ENCODE data around the gene RGP1.

The RGP1 gene

DNA sequence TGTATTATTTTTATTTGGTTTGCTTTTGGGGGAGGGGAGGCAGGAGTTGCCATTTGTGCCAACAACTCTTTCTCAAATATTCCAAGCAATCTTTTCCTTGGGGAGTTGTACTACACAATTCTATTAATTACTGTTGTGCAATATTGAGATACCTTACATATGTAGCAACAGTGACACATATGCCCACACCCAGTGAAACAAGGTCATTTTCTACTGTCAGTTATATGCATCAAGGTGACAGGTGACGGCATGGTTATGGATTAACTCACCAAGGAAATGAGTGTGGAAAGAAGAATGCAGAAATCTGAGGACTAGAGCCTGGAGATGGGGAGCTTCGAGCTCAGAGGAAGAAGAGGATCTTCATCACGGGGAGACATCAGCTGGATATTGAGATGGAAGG is 22.9 kb downstream of the RGP1 start:
- DNase-seq (ENCODE audit: low read depth): no peak

DNA sequence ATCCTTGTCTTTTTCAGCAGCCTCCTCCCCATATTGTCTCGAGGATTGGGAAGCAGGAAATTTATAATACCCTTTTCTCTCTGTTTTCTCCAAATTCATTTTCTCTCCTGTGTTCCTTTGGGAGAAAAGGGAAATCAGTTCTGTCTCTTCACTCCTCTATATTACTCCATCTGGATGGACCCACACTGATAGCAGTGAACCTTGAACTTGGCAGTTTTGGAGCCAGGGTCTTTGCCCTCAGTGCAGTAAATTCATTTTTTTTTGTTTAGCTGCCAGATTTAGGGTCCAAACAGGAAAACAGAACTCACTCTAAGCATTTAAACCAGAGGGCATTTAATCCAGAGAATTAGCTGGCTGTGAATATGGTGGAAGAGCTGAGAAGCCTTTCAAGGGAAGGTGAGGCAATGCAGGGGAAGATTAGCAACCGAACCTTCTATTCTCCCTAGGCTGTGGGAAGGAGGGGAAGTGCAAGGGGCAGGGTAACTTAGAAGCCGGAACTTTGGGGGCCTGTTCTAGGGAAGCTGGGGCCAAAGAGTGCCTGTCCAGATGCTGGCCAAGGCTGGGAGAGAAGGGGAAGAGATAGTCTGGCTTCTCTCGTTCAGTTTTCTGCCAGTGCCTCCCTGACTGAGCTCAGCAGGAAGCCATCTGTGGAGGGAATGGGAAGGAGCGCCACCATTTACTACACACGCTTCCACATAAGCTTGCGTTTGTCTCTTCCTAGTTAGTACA is 26.0 kb downstream of the RGP1 start:
- DNase-seq (ENCODE audit: low read depth): no peak

DNA sequence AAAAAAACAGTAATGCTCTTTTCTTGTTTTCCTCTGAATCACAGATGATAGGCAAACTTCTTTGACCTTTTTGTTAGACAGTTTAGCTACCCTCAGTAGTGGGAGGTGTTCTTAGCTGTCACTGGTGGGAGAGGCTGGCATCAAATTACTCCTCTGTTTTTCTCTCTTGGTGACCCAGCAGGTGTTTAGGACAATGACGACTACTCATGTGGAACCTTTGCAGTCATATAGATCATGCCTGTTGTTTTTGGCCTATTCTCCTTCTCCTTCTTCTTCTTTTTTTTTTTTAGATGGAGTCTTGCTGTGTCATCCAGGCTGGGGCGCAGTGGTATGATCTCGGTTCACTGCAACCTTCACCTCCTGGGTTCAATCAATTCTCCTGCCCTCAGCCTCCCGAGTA is 26.9 kb downstream of the RGP1 start:
- no peak for DNase-seq (ENCODE audit: low read depth)

DNA sequence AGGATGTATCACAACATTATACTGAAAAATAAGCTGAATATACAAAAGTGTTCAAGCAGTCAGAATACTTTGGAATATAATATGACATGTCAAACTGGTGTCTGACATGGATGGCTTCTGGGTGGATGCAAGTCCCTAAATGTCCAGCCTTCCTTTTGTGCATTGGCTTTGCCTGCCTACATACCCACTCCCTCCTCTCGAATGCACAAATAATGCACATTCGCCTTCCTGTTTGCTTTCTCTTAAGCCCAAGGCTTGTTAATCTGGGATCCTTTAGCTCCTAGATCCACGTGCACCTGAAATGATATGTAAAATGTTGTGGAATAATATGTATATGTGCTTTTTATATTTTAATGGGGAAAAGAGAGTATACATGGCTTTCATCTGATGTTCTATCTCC is 29.4 kb downstream of the RGP1 start:
- DNase-seq (ENCODE audit: low read depth): no peak

DNA sequence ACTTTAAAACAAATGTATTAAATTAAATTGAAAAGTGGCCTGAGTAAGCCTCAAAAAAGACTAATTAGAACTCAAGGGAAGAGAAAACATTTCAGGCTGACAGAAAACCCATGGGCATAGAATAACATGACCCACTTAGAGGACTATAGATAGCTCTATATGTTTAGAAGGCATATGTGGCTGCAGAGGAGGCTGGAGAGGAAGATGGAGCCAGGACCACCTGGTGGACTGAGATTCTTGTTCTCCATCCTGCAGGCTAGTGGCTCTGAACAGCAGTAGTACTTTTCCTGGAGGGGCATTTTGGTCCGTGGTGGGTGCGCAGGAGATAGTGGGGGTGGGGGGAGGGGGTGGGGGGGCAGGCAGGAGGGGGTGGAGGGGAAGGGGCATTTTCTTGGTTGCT is 32.0 kb downstream of the RGP1 start:
- DNase-seq (ENCODE audit: low read depth): no peak

DNA sequence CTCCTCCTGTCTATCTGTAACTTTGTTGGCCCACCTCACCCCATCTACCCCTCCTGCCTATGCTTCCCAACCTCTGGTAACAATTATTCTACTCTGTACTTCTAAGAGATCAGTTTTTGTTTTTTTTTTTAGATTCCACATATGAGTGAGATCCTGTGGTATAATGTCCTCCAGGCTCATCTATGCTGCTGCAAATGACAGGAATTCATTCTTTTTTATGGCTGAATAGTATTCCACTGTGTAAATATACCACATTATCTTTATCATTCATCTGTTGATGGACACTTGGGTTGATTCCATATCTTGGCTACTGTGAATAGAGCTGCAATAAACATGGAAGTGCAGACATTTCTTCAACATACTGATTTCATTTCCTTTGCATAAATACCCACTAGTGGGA is 34.3 kb downstream of the RGP1 start:
- DNase-seq (ENCODE audit: low read depth): no peak

DNA sequence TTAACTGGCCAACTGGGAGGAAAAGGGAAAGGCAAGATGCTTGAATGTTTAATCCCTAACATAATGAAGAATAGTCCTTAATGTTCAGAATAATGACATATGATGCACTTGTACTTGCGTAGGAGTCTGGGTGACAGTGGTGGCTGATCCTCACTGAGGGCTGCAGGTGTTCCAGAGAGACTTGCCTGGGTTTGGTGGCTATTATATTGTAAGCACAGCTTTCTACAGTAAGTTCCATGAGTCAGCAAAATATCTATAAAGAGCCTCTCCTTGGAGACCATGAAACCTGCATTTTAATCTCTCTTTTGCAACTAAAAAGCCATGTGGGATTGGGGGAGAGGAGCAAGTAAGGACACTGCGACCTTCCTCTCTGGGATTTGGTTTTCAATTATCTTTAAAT is 40.5 kb downstream of the RGP1 start:
- DNase-seq (ENCODE audit: low read depth): no peak

DNA sequence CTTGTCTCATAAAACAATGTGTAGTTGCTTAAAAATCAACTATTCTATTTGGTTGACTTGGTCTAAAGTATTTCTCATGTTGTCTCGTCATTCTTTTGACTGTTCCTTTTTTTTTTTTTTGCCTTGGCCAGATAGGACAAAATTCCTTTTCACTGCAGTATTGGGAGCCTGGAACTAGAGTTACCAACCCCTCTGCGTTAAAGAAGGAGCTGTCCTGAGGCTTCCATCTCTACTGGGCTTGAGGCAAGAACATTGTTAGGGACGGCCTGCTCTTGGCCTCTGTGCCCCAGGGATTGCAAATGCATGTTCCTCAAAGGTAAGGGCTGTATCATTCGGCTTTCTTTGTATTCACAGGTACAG is 40.9 kb downstream of the RGP1 start:
- no peak for DNase-seq (ENCODE audit: low read depth)

DNA sequence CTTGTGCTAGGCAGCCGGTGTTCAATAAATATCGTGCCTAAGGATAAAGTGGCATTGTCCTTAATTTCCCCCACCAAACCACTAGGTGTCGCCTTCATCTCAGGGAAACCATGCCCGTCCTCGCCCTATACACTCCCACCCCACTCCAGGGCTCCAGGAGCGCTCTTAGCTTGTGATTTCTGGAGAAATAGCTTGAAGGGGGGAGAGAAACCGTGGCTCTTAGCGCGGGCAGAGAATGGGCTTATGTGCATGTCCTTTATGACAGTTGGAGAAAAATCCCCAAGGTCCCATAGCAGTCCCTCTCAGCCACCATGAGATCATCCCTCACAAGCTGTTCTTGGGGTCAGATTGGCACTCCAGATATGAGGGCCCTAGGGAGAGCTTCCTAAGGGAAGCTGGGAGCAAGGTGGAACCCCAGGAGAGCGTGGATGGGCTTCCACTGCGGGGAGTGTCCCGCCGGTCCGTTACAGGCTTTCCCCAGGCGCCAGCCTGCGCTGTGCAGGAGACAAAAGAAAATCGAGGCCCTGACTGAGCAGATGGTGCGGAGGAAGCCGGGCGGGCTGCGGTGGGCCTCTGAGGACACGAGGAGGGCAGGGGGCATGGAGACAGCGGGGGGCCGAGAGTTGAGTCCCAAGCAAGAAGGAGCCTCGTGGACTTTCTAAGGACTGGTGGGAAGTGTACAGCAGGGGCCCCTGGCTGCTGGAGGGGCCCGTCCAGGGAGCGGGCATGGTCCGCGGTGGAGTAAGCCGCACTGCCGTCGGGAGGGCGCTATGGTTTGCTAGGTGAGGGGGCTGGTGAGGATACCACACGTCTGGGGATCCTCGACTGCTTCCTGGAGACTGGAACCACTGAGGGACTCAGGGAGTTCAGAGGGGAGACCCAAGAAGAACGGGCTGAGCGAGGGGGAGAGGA is 41.6 kb downstream of the RGP1 start:
- no peak for DNase-seq (ENCODE audit: low read depth)

DNA sequence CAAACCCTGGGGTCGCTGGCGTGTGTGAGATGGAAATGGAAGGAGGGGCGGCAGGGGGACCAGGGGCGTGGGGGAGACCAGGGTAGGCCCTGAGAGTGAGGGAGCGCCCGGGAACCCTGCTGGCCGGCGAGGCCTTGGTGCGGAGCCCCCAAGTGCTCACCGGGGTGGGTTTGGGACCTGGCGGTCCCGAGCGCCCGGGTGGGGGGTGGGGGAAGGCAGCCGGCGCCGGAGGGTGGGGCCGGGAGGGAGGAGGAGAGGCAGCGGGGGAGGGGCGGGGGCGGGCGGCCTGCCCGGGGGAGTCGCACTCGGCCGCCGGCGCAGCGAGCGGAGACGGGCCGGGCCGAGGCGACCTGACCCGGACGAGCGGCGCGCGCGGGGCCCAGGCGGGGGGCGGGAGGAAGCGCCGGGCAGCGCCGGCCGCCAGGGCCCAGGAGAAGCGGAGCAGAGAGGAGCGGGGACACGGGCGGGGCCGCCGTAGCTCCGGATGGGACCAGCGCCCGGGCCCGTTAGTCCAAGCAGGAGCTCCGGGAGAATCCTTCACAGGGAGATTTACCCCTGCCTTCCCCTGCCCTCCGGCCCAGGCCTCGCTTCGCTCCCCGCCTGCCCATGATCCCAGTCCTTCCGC is 42.3 kb downstream of the RGP1 start, which contains the start of gene NPR2:
TSS of gene NPR2 (plus strand) at position 295 of the 625 bp plus-strand sequence. CDS start 818 bp downstream, outside the sequence.
- no peak for DNase-seq (ENCODE audit: low read depth)

DNA sequence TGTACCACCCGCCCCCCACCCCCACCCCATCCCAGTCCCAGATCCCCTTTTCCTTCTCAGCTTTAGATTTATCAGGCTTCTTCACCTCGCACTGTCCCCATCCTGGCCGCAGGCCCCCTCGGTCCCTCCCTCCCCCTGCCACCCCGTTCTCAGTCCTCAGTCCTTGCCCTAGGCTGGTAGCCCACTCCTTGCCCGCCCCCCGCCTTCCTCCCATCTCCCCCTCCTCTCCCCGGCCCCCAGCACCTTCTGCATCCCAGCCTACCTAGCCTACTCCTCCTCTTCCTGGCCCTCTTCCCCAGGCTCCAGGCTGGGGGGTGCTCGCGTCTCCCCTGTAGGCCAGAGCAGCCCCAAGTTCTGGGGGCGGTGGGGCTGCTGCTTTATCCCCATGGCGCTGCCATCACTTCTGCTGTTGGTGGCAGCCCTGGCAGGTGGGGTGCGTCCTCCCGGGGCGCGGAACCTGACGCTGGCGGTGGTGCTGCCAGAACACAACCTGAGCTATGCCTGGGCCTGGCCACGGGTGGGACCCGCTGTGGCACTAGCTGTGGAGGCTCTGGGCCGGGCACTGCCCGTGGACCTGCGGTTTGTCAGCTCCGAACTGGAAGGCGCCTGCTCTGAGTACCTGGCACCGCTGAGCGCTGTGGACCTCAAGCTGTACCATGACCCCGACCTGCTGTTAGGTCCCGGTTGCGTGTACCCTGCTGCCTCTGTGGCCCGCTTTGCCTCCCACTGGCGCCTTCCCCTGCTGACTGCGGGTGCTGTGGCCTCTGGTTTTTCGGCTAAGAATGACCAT is 43.1 kb downstream of the RGP1 start:
- DNase-seq (ENCODE audit: low read depth): no peak

DNA sequence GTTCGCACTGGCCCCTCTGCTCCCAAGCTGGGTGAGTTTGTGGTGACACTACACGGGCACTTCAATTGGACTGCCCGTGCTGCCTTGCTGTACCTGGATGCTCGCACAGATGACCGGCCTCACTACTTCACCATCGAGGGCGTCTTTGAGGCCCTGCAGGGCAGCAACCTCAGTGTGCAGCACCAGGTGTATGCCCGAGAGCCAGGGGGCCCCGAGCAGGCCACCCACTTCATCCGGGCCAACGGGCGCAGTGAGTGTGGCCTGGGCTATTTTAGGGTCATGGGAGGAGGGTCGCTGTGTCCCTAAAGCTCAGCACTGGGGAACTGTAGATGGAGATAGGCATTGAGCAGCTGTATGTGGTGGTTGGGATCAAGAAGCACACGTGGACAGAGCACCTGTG is 43.7 kb downstream of the RGP1 start:
- DNase-seq (ENCODE audit: low read depth): no peak

DNA sequence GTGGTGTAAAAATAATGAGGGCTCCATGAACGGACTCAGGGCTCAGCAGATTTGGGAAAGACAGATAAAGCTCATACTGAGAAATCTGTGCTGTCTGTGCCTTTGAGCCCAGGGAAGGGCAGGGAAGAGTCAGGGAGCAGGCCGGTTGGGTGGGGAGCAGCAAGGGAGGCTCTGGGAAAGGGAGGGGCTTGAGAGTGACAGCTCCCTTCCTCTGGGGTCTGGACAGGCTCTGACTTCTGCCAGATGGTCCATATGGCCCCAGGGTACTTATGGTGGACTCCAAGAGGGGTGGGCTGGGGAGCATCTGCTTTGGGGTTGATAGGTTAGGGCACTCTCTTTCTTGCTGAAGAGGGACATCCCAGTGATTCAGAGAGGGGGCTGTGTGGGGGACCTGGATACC is 44.4 kb downstream of the RGP1 start:
- no peak for DNase-seq (ENCODE audit: low read depth)

DNA sequence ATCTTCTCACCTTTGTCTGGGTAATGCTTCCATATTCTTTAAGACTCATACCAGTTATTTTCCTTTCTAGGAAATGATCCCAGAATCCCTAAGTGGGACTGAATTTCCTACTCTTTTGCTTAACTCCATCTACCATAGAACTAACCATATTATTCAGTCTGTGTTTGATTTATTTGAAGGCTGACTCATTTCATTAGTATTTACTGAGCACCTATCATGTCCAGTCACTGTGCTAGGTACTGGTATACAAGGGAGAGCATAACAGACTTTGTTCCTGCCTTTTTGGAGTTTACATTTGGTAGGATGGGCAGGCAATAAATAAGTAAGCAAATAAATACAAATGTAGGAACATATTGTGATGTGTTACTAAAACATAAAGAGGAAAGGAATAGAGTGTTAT is 46.6 kb downstream of the RGP1 start:
- DNase-seq (ENCODE audit: low read depth): no peak

DNA sequence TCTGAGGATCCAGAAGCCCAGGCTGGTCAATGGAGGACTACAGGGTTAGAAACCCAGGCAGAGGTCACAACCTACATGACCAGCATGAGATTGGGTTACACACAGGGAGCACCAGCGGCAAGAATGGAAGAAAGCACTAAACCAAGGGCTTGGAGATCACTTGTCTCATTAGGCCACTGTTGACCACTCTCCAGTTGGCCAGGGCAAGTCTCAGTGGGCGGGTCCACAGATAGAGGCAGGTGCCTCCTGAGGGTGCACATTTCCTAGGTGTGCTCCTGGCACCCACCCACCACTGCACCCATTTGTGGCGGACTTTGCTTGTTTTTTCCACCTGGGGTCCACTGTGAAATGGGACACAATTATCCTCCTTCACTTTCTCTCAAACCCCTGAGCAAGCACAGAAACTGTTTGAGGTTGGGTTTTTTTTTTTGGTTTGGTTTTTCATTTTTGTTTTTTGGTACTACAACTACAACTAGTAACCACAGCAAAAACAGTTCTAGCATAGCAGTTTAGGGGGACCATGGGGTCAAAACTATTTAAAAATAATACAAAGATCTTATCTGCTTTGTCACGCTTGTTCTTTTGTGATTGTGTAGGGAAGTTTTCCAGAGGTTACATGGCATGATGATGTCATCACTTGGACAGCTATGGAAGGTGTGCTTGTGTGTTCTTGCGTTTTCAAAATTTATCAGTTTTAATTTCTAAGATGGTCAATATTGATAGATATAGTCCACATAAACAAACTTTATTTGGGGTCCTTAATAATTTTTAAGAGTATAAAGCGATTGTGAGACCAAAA is 48.4 kb downstream of the RGP1 start:
- DNase-seq (ENCODE audit: low read depth): no peak

DNA sequence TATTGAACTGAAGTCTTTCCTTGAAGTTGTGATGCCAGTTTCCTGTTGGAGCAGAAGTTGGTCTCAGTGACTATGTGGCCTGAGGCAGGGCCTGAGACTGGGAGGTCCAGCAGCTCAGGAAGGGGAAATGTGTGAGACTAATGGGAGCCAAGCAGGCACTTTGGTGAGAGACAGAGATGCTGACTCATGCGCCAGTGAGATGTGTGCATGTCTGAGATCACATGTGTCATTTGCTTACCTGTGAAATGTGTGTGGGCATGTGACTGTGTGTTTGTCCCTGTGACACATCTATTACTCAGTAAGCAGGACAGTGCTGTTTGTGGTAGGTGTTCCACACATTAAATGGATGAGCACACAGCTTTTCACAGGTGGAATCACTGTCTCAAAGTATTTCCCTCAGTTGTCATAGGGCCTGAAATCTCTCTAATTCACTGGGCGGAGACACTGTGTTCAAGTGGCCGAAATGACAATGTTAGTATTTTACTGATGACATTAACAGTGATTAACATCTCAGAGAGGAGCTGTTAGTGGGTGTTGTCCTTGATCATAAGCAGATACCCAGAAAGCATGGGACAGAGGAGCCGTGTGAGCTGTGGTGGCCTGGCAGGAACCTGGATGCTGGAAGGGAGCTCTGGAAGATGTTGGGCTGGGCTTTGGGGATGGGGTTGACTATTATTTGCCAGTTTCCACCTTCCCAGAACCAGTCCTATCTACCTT is 49.7 kb downstream of the RGP1 start:
- DNase-seq (ENCODE audit: low read depth): no peak

DNA sequence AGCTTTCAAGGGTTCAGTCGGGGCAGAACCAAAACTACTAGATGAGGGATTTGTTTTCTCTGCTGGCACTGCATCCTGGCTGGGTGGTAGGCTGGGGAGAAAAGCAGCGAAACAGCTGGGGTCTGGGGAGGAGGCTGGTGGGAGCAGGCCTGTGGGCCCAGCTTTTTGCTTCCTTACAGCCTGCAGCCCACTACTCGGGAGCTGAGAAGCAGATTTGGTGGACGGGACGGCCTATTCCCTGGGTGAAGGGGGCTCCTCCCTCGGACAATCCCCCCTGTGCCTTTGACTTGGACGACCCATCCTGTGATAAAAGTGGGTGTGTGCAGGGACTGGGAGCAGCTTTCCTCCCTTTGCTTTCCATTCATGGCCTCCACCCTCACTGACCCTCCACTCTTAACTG is 51.4 kb downstream of the RGP1 start:
- no peak for DNase-seq (ENCODE audit: low read depth)

DNA sequence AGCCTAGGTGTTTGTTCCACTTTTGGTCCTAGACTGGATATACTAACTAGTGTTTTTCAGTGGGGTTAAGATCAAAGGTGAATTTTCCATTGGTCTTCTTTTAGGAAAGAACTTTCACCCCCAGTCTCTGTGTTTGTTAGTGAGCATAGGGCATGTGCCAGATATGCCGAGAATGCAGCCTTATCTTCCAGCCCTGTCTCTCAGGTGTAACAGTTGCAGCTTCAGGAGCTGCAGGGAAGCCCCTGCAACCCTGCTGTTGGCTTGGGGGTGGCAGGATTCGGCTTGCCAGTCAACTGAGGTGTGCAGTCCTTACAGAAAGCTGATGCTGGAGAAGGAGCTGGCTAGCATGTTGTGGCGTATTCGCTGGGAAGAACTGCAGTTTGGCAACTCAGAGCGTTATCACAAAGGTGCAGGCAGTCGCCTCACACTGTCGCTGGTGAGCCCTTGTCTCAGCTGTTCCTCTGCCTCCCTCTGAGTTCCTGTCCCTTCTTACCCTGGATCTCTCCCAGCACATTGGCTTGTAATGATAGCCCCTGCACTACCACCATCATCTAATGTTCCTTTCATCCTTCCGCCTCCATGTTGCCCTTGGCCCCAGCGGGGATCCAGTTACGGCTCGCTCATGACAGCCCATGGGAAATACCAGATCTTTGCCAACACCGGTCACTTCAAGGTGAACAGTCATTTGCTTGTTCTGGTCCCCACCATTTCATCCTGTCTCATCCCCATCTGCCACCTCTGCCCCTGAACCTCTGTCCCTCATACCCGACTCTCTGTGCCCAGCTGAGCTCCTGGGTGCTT is 52.4 kb downstream of the RGP1 start:
- DNase-seq (ENCODE audit: low read depth): no peak

DNA sequence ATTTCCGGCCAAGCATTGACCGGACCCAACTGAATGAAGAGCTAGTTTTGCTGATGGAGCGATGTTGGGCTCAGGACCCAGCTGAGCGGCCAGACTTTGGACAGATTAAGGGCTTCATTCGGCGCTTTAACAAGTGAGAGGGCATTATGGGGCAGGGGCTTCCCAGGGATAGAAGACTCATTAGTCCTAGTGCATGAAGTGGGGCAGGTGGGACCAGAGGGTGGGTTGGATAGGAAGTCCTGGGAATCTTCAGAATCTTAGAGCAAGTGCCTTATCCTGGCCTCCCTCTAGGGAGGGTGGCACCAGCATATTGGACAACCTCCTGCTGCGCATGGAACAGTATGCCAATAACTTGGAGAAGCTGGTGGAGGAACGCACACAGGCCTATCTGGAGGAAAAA is 57.0 kb downstream of the RGP1 start:
- no peak for DNase-seq (ENCODE audit: low read depth)
